Stimulated activated naive CD4-positive, alpha-beta T cell treated with Interleukin-2 at 50 U/mL for 16 hours (primary cell): Measurements from ENCODE around the gene ATAT1.

Source experiments
- DNase-seq: peaks from one replicate; lab custom pipeline; 2025; lab: John Stamatoyannopoulos, UW

Gene ATAT1

DNA sequence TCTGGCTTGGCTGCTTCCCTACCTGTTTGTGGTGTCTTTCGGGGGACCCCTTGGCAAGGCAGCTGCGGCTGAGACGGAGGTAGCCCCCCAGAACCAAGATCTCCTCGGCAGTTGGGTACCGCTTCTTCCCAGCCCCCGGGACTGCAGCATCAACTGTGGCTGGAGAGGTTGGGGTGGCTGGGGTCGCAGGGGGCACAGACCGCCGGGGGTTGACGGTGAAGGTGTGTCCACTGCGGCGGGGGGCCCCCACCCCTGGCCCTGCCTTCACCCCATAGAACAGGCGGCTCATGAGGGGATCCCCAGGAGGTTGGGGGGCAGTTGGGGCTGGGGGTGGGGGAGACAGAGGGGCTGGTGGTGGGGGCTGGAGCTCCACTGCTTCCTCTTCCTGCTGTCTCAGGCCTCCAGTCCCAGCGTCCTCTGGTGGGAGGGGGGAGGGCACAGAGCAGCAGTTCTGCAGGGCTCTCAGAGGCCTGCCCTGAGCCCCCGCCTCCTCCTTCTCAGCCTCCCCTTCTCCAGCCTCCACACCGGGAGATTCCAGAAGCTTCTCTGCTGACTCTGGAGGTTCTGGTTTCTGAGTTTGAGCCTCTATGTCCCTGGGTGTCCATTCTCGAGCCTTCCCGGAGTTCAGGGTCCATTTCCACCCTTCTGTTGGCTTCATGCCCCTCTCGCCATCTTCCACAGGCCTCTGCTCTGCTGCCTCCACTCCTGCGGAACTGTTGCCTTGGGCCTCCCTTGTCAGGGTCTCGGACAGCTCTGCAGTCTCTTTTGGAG lies 57.9 kb downstream of the ATAT1 start:
- DNase-seq, result peak; percentile 45

DNA sequence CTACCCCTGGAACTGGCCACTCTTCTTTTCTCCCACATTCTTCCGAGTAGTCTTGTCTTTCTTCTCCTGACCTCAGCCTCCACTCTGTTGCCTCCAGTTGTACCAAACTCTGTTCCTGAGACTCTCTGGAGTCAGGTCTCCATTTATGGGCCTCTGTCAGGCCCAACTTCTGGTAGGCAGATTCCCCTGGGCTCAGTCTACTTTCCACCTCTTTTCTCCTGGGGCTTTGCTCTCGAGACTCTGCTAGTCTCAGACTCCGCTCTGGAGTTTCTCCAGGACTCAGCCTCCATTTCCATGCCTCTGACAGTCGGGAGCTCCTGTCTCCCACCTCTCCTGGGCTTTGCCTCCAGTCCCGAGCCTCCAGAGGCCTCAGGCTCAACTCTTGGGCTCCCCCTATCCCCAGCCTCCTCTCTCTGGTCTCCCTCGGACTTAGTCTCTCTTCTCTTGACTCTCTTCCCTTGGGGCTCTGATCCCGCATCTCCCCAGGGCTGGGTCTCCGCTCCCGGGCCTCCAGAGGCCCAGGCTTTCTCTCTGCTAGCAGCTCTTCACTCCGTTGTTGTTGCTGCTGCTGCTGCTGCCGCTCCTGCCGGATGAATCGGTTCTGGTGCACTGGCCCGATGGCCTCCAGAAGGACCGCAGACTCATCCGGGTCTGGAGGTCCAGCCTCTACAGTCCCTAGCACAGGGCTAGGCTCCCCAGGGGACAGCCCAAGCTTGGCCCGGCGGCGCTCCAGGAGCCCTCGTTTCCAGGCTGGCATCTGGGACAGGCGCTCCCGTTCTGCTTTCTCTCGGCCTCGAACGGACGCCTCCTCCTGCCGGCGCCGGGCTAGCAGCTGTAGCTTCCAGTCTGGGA lies 58.7 kb downstream of the ATAT1 start:
- DNase-seq, result no peak

DNA sequence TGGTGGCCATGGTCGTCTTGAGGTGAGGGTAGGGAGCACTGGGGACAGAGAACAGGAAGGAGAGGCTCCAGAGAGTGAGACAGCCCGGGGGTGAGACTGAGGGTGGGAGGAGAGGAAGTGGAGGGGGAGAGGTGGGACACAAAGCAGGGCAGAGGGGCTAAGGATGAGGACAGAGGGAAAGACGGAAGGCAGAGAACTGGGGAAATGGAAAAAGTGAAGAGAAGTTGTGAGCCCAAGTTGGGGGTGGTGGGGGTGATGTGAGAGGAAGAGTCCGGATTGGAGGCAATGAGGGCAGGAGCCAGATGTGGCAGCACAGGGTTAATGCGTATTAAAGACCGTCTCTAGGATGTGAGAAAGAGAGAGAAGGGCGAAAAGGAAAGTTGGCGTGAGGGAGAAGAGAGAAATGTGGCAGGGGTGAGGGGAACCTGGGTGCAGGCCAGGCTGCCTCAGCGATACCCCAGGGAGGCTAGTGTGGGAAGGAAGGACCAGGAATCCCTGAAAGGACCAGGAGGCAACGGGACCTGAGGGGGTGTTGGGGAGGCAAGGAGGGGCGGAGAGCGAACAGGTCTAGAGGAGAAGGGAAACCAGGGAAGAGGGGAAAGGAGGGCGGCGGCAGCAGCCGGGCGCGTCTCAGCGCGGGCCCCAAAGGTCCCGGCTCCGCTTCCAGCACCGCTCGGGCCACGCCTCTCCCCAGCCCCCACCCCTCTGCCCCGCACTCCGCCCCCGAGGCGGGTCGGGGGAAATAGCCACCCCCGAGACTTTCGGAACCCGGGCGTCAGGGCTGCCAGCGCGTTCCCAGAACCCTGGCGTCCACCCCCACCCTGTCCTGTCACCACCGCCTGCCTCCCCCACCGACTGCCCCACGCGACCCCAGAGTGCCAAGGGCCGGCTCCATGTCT lies 59.6 kb downstream of the ATAT1 start, which contains the start of gene PPP1R18:
Gene PPP1R18 (minus strand): TSS at position 637 of the 899 bp plus-strand sequence. CDS start 627 bp downstream, at position 10.
- peak; percentile 86 for DNase-seq

- peak; percentile 85 for DNase-seq
Measured at GRCh38 chr6:30686908-30687658, 60.4 kb downstream of the ATAT1 start.

DNA sequence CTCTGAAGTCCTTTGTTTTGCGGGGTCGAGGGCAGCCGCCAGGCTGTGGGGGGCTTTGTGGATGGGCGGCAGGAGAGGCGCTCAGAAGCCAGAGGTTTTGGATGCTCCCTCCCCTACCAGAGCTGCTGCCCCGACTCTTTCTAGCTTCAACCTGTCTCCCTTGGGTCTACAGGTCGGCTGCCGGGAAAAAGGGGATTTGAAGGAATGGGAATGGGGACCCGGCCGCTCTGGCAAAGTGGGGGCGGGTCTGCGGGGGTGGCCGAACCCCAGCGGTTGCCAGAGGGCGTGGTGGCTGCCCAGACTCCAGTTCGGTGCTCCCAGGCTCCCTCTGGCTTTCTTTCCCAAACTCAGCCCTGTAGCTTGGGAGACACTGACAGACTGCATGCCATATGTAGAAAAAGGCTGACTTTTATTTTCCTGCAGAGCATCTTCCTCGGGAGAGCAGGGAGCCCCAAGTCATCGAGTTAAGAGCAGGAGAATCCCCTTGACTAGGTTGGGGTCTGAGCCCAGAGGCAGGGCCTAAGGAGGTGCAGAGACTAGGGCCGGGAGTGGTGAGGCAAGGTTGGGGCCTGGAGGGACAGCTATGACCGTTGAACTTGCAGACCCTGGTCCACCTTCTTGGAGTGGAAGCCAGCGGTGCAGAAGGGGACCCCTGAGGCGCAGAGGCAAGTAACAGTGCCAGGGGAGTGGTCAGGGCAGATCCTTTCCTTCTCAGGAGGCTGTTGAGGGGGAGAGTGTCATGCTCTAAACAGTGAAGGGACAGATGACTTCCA lies 61.2 kb downstream of the ATAT1 start:
- no peak for DNase-seq

DNA sequence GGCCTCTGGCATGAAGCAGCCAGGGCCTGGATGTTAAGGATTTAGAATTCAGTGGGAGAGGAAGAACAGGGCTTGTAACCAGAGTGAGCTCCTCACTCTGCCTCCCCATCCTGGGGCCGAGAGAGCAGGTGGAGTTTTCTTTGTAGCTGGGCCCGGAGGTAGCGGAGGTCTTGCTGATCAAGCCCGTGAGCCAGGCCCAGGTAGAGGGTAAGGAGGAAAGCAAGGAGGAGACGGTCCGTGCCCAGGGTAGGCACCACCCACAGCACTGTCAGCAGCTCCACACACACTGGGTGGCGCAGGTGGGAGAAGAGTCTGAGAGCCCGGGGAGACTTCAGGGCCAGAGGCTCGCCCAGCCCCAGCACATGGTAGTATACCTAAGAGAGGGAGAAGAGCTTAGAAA lies 61.9 kb downstream of the ATAT1 start:
- DNase-seq, result no peak

- DNase-seq, result no peak
Measured at GRCh38 chr6:30689022-30689865, 62.6 kb downstream of the ATAT1 start.

- DNase-seq, result no peak
Measured at GRCh38 chr6:30689985-30690384, 63.3 kb downstream of the ATAT1 start.

GRCh38 chr6:30690403-30691207 lies 63.9 kb downstream of the ATAT1 start, which contains the start of gene NRM:
Gene NRM, minus strand, starts transcription at chr6:30690984. Its CDS starts 10 bp downstream, at chr6:30690974.
- DNase-seq, result peak; percentile 65

- no peak for DNase-seq
Measured at GRCh38 chr6:30691208-30691847, 64.7 kb downstream of the ATAT1 start.
